CD4-positive, alpha-beta T cell treated with Interferon gamma for 1 hour (primary cell): ENCODE measurements around the gene DIP2C.

Experiments
- DNase-seq: peaks from one replicate; pipeline ENCODE4 v3.0.0-alpha.2; 2020

Gene DIP2C

DNA sequence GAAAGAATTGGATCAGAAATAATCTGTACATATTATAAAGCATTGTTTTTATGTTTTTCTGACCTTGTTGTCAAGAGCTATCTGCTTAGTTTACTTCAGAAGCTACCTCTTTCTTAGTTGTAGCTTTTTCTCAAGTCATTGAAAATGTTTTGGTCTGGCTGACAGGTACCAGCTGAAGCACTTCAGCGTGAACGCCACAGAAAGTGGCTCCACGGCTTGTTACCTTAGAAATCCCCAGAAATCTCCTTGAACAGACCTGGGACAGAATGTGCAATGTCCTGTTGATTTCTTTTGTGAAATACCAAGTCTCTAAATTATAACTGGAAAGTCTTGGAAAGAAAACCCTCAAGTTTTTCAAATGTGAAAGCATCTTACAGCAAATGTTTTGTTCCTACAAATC is 457.4 kb downstream of the DIP2C start:
- DNase-seq, result no peak

DNA sequence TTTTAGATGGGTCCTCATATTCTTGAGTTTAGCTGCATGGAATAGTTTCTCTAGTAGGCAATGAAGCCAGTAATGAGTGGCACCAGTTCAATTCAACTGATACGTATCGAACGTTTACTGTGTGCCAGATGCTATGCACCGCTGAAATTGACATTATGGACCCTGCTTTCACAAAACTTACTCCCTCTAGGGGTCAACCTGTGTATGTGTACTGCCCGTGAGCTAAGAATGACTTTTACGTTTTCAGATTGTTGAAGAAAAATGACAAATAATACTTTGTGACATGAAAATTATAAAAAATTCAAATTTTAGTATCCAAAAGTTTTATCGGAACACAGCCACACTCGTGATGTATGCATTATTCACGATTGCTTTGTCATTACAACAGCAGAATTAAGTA is 458.7 kb downstream of the DIP2C start:
- no peak for DNase-seq

DNA sequence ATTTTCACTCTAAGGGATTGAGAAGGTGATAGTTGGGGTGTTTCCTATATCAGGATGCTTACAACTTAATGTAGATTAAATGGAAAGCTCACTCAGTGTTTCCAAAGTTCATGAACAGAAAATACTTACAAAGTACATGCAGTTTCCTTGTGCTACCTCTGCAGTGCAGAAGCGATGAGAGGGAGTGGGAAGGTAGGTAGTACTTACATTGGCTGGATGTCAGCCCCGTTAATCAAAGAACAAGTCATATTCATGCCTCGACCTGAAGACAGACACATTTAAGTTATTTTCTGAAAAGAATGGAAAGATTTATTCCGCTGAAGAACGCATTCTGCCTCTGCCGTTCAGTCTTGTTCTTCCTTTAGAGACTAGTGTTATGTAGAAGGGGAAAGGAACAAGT is 461.1 kb downstream of the DIP2C start:
- DNase-seq, result no peak

DNA sequence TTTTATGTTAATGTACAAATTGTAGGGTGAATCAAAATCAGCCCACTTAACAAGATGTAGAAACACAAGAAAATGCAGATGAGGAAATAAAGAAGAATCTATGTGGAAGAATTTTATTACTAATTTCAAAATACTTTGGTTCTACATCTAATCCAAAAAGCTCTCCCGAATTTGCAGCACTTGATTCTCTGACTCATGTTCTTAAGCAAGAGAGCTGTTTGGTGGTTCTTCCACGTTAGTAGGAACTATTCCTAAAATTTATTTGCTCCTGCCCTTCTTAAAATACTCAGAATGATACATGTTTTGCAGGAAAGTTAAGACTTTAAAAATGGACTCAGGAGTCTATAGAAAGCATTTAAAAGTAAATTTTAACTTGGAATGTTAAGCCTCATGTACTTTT is 462.5 kb downstream of the DIP2C start:
- DNase-seq, result no peak

DNA sequence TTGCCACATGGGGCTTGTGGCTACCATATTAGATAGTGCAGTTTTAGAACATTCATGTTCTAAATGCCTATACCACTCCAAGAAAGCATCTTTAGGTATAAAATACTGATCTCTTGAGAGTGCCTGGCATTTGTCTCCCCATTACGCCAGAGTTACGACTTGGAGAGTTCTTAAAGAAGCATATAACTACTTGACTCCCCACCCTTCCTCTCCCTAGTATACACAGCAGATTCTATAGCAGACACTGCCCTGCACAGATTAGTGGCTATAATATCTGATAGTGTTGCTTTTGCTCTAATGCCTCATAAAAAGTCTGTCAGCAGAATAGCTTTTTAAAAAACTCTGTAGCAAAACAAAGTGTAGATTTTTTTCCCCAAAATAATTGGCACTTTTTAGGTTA is 463.4 kb downstream of the DIP2C start:
- DNase-seq, result no peak

DNA sequence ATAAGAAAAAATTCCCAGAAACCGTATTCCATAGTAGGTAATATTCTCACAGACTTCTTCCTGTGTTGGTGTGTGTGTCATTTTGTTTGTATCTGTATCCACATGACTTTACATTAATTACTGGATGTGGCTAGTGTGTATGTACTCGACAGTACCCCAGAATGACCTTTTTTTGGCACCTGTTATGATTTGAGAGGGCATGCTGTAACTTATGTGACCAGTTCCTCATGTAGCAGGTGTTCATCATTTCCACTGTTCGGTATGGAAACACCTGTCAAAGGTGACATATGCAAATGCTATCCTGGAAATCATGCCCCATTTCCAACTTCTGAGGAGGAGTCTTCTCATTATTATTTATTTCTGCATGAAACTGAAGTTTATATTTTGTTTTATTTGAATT is 464.9 kb downstream of the DIP2C start:
- no peak for DNase-seq
